IPS-11a (cell line): Measurements from ENCODE around the gene TMCC2.

Source experiments
- H3K4me3 ChIP-seq: one replicate; pipeline ENCODE4 v1.5.1; 2013; ENCODE audit warnings: low read depth, low read length, control low read depth

Gene TMCC2

DNA sequence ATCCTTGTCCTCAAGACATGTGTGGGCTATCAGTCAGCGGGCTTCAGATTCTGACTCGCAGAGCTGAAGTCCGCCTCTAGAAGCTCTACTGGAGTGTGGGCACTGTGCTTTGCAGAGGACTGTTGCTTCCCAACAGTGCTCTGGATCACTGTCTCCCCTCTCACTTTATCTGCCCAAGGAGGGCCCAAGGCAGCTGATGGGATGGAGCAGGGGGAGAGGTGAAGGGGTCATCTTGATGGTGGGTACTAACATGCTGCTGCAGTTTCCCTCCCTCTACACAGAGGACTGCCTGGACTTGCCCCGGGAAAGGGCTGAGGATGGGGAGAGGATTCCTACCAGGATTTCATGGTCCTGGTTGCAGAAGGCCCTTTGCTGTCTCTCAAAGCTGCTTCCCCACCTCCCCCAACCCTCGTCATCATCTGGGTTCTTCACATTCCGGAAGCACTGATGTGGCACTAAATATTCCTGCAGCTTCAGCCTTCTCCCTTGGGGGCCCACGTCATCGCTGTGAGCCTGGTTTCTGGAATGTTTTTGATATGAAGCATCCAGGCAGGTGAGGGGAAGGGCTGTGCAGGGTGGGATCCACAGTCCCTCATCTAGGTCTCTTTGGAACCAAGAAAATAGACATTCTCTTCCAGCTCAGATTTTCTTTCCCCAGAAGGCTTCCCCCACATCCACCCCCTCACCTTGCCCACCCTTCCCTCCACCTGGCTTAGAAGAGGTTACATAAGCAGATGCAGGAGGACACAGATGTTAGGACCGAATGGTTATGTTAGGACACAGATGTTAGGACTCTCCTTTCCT, 70.6 kb downstream of the TMCC2 start:
- no peak overlapping the region for H3K4me3 ChIP-seq

DNA sequence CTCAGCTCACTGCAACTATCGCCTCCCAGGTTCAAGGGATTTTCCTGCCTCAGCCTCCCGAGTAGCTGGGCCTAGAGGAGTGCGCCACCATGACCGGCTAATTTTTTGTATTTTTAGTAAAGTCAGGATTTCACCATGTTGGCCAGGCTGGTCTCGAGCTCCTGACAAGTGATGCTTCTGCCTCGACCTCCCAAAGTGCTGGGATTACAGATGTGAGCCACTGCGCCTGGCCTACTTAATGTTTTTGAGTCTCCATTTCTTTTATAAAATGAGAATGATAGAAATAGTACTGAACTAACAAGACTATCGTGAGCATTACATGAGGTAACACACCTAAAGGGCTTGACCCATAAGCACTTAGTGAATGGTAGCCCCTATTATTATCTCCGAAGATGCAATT, 72.4 kb downstream of the TMCC2 start:
- no peak overlapping the region for H3K4me3 ChIP-seq

GRCh38 chr1:205301205-205301821, 73.6 kb downstream of the TMCC2 start:
- no peak overlapping the region for H3K4me3 ChIP-seq

DNA sequence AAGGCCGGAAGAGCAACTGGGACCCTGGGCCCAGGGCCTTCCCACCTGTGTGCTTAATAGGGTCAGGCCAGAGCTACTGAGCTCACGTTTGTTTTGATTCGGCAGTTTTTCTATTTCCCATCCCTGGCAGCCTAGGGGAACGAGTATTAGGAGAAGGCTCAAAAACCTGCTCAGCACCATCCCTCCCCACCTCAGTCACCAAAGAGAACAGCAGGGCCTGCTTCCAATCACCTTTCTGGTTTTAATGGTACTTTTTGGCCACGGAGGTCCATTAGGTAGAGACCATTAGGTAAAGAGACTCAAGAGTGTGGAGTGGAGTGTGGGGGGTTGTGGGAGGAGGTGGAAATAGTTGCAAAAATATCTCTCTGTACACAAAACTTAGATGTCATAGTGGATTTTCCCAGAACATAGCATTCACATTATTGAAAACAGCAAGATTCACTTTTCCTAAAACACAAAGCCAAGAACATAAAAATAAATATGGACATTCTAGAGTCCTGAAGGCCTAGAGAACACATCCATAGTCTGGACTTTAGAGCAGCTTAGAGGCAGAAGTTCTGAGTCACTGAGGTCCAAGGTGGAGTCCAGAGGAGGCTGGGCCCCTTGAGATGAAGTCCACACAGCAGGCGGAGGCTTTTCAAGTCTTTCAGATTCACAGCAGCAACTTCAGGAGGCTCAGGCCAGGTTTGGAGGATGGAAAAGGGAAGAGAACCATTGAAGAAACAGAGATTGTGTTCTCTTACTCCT, 74.3 kb downstream of the TMCC2 start:
- H3K4me3 ChIP-seq: no peak overlapping the region

GRCh38 chr1:205303247-205303888, 75.6 kb downstream of the TMCC2 start:
- no peak overlapping the region for H3K4me3 ChIP-seq

DNA sequence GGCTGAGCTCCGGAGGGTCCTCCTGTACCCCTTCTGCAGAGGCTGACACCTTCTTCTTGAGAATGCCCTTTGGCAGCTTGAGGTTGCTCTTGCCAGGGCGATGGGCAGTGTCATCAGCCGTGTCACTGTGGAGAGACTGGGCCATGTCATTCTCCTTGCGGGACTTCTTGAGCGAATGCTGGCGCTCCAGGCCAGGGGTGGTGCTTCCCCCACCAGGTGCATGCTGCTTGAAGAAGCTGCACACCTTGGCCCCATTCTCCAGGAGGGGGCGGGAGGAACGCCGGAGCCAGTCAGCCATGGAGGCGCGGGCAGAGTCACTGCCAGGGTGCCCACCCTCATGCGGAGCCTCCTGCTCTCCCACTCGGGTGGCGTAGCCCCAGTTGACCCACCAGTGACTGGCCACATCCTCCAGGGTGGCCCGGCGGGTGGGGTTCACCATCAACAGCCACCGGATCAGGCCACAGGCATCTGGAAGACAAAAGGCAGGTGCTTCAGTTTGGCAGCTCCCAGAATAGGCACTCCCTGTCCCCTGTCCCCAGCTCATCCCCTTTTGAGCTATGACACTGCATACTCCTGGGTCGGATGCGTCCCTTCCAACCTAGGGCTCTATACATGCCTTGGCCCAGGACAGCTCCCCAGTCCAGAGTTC, 76.4 kb downstream of the TMCC2 start:
- no peak overlapping the region for H3K4me3 ChIP-seq

- no peak overlapping the region for H3K4me3 ChIP-seq
These were observed 76.9 kb downstream of the TMCC2 start for GRCh38 chr1:205304695-205305070.

DNA sequence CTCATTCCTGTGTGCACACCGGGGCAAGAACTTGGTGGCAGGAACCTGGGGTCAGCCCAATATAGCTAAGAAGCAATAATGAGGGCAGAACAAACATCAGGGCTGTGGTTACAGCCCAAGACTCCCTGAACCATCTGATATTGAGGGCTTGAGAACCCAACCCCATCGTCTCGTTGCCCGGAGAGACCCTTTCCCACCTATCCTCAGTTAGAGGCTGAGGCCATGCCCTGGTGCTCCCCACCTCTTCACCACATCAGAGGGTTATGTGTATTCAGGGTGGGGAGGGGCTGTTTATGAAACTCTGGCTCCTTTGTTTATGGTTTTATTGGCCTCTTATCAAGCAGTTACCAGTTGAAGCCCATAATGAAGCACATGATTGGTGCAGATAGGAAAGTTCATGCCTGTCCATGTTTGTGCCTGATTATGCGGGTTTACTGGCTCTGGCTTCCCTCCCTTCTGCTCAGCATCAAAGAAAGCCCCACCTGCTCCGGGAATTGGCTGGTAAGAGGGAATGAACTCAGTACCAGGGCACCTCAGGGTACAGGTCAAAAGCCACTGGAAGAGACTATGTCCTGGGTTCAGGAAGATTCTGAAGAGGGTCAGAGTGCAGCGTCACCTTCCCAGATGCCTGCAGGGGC, 79.3 kb downstream of the TMCC2 start:
- no peak overlapping the region for H3K4me3 ChIP-seq

DNA sequence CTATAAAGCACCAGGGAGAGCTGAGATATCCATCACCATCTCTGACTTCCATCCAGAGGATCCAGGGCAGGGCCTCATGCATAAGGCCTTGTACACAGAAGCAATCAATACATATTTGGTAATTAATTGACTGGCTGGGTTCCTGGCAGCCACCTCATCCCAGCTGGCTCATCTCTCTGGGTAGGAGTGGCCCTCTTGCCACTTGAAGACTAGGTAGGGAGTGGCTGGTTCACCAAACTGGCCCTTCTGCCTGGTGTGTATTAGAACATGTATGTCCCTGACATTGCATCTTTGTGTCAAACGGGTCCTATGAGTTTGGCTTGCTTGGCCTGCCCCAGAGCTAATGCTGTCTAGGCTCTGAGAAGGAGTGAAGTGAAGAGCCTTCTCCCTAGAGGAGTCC, 82.0 kb downstream of the TMCC2 start:
- H3K4me3 ChIP-seq: no peak overlapping the region

GRCh38 chr1:205310976-205311704, 83.4 kb downstream of the TMCC2 start:
- H3K4me3 ChIP-seq: no peak overlapping the region

DNA sequence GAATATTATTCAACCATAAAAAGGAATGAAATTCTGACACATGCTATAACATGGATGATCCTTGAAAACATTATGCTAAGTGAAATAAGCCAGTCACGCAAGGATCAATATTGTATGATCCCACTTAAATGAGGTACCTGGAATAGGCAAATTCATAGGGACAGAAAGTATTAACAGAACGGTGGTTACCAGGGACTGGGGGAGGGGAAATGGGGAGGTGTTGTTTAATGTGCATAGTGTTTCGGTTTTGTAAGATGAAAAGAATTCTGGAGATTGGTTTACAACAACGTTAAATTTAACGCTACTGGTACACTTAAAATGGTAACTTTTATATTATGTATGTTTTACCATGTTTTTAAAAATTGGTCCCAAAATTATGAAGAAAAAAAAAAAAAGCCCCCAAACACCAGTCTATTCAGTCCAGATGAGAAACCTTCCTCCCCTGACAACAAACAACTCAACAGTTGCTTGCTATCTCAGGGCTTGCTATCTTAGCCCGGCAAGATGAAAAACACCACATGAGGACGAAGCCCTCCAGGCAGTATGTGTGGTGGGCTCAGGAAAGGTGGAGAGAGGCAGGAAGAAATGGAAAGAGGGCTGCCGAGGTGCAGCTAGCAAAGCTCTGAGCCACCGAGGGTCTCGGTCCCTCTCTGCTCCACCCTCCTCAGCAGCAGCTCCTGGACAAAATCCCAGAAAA, 85.3 kb downstream of the TMCC2 start:
- H3K4me3 ChIP-seq: no peak overlapping the region

DNA sequence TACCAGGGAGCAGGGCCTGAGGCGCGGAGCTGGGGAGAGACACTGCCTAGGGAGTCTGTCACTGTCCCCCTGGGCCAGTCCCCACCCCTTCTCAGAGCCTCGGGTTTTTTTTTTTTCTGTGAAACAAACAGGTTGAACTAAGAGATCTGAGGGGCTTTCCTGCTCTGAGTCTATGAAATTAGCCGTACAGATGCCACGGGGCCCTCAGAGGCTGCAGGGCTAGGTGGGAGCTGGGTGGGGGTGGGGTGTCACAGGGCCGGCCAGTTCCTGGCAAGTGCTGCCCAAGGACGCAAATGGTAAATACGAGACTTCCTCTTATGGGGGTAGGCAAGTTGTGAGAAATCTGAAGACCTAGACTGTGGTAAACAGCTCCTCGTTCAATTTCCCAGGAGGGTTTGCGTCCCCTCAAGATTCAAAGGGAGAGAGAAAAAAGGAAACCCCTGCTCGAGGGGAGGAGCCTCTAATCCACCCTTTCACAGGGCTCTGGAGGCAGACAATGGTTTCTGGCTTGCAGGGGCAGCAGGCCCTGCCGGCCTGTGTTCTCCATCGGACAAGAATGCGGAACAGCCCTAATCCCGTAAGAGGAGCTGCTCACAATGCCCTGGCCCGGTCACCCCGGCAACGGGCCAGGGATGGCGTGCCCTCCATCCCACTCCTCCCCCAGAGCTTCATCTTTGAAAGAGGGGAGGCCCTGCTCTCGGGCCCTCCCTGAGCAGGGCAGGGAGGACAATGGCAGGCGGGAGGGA, 86.0 kb downstream of the TMCC2 start:
- H3K4me3 ChIP-seq: no peak overlapping the region

DNA sequence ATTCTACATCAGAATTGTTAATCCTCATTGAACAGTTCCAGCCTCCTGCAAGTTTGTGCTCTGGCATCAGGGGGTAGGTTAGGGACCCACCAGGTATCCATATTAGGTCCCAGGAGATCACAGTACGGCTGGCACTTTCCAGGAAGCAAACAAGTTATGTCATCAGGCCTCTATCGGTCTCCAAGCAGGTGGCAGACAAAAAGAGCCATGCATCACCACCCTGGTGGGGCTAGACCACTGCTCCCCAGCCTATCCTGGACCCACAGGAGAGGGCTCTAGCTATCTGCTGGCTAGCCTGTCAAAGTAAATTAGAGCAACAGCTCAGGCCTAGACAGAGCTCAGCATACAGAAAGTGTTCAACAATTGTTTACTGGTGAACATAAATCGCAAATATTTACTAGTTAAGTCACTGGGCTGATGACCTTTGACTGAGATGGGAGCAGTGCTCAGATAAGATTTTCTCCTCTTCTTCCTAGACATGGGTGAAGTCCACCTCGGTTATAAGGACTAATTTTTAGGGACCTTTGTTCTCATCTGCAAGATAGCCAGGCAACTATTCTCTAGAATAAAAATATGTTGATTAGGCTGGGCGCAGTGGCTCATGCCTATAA, 87.4 kb downstream of the TMCC2 start:
- H3K4me3 ChIP-seq: no peak overlapping the region

- H3K4me3 ChIP-seq: no peak overlapping the region
These were observed 88.4 kb downstream of the TMCC2 start for GRCh38 chr1:205316161-205316566.

GRCh38 chr1:205317311-205317917, 89.7 kb downstream of the TMCC2 start:
- H3K4me3 ChIP-seq: no peak overlapping the region

DNA sequence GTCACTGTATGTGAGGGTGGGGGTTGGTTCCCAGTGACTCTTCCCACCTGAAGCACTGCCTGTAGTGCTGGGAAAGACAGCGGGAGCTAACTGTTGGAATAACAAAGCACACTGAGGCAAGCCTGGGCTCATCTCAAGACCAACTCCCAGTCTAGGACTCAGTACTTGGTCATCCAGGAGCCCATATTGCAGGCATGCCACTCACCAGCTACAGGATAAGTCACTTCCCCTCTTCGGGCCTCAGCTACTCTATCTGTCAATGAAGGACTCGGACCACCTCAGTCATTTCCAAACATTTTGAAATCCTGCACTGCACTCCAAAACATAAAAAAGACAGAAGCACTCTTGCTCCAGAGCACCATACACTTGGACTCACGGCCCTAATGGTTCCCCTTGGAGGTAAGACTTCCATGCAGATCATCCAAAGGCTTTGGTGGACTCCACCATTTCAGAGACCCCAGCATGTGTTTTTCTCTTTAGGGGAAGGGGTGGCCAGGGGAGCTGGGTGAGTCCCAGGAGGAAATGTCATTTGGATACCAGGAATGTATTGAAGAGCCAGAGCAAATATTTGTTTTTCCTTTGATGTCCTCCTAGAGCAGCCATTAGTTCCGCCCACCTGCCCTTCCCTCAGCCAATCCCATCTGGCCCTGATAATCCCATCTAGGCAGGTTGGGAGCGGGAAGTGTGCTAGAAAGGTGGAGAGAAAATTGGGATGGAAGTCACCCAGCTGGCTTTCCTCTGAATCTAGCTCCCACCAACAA, 90.7 kb downstream of the TMCC2 start:
- H3K4me3 ChIP-seq: no peak overlapping the region
